A673 (cell line): ENCODE measurements around the gene CYP11A1. TPM values are rescaled to one million over a fixed set of nuclear protein-coding genes. Genes with fewer than 3 reads are reported as not detected.

Experiments
- BruUV-seq: library from RNA; stranded (reverse); fragments of 400-500 nt; replicated peaks from 2 replicates; lab custom pipeline; 2021; lab: Mats Ljungman, UMichigan
- CTCF ChIA-PET: fragments of 300-600 bp; sonication (Branson Sonifier 250); formaldehyde crosslinking; loops from one replicate; lab custom pipeline; 2022; ENCODE audit warnings: antibody characterized with exemption; lab: Charles Lee
- POLR2A ChIA-PET: fragments of 300-600 bp; sonication (Branson Sonifier 250); formaldehyde crosslinking; loops from one replicate; lab custom pipeline; 2022; ENCODE audit warnings: antibody characterized with exemption; ENCODE audit not compliant: low non-redundant PET; lab: Charles Lee
- DNase-seq: peaks from one replicate; pipeline ENCODE4 v3.0.0-alpha.2; 2015; ENCODE audit warnings: low spot score
- H3K27ac ChIP-seq: fragments of 200-600 bp; sonication (generic); 2 replicates; pipeline ENCODE4 v1.5.1; 2016; ENCODE audit warnings: mixed run types, low read depth, mild to moderate bottlenecking, mixed read lengths, antibody characterized with exemption, low read length; ENCODE audit not compliant: poor library complexity, severe bottlenecking
- H3K27me3 ChIP-seq: fragments of 200-600 bp; sonication (generic); replicated peaks from 2 replicates; pipeline ENCODE4 v1.6.1; 2017; ENCODE audit warnings: mixed run types, low read depth, mild to moderate bottlenecking, mixed read lengths, antibody characterized with exemption, low read length; ENCODE audit not compliant: insufficient read depth, poor library complexity
- H3K36me3 ChIP-seq: fragments of 200-600 bp; sonication (generic); 2 replicates; pipeline ENCODE4 v1.6.1; 2016; ENCODE audit warnings: mixed run types, mild to moderate bottlenecking, mixed read lengths, antibody characterized with exemption, low read length; ENCODE audit not compliant: insufficient read depth, poor library complexity, severe bottlenecking
- H3K4me1 ChIP-seq: fragments of 200-600 bp; sonication (generic); 2 replicates; pipeline ENCODE4 v1.6.1; 2017; ENCODE audit warnings: mixed run types, mild to moderate bottlenecking, mixed read lengths, antibody characterized with exemption, low read length; ENCODE audit not compliant: insufficient read depth, poor library complexity, severe bottlenecking
- H3K4me3 ChIP-seq: fragments of 200-600 bp; sonication (generic); 2 replicates; pipeline ENCODE4 v1.5.1; 2016; ENCODE audit warnings: low read depth, mixed run types, mild to moderate bottlenecking, mixed read lengths, low read length; ENCODE audit not compliant: poor library complexity, severe bottlenecking
- H3K9me3 ChIP-seq: fragments of 200-600 bp; sonication (generic); 2 replicates; pipeline ENCODE4 v1.6.1; 2016; ENCODE audit warnings: mixed run types, low read depth, mild to moderate bottlenecking, mixed read lengths, antibody characterized with exemption, low read length; ENCODE audit not compliant: poor library complexity, severe bottlenecking
- EZH2 ChIP-seq: fragments of 200-600 bp; sonication (generic); IDR thresholded peaks from 2 replicates; pipeline ENCODE4 v1.6.1; 2017; ENCODE audit warnings: borderline replicate concordance, low read depth, mild to moderate bottlenecking, mixed read lengths, antibody characterized with exemption, low read length; ENCODE audit not compliant: poor library complexity, severe bottlenecking
- intact Hi-C: fragments of 100-400 bp; cut with micrococcal nuclease; formaldehyde crosslinking; loops from one replicate; pipeline ENCODE4 v1.10.0; 2022; ENCODE audit not compliant: unreplicated experiment
- total RNA-seq: library from RNA; stranded (reverse); gene quantifications from 2 replicates; pipeline ENCODE4 v1.2.3, GENCODE V29; 2021
- TF ChIP-seq, protein P1 (sequence below): fragments of 300-800, 200-600 bp; sonication (generic); conservative IDR thresholded peaks from 2 replicates; pipeline ENCODE4 v1.5.1; 2017; ENCODE audit warnings: low read depth, mild to moderate bottlenecking, antibody characterized with exemption, low read length, moderate library complexity, mixed read lengths

Gene CYP11A1
- total RNA-seq, 1 experiment from 2014 or later = not detected

GRCh38 chr15:74297887-74298286, 69.6 kb downstream of the CYP11A1 start:
- Histone ChIP-seq H3K27ac (no peak overlapping the region), H3K36me3 (no peaks in the 10 kb centered on the region), H3K4me3 (no peak overlapping the region), H3K9me3 (no peaks in the 10 kb centered on the region), H3K4me1 (peaks cover 4% of the 10 kb centered on the region), H3K27me3 (no peaks in the 10 kb centered on the region)
- ChIA-PET POLR2A (no interaction called here), CTCF (interaction anchor here (0.7 kb wide), 2 partner anchors 164 to 362 kb away, joined by 10 to 11 read pairs; no protein-coding TSS in a partner anchor)
- intact Hi-C loops = no loop called here
- DNase-seq = no peak
- BruUV-seq = no TSS peak
- TF ChIP-seq EZH2 = no peak

GRCh38 chr15:74295800-74296199, 71.6 kb downstream of the CYP11A1 start:
- Histone ChIP-seq H3K27ac (no peak overlapping the region), H3K27me3 (no peaks in the 10 kb centered on the region), H3K9me3 (no peaks in the 10 kb centered on the region), H3K36me3 (no peaks in the 10 kb centered on the region), H3K4me1 (peaks cover 15% of the 10 kb centered on the region), H3K4me3 (no peak overlapping the region)
- CTCF ChIA-PET = no interaction called here
- intact Hi-C loops = no loop called here
- no peak for DNase-seq
- POLR2A ChIA-PET = no interaction called here
- TF ChIP-seq, protein P1, sequence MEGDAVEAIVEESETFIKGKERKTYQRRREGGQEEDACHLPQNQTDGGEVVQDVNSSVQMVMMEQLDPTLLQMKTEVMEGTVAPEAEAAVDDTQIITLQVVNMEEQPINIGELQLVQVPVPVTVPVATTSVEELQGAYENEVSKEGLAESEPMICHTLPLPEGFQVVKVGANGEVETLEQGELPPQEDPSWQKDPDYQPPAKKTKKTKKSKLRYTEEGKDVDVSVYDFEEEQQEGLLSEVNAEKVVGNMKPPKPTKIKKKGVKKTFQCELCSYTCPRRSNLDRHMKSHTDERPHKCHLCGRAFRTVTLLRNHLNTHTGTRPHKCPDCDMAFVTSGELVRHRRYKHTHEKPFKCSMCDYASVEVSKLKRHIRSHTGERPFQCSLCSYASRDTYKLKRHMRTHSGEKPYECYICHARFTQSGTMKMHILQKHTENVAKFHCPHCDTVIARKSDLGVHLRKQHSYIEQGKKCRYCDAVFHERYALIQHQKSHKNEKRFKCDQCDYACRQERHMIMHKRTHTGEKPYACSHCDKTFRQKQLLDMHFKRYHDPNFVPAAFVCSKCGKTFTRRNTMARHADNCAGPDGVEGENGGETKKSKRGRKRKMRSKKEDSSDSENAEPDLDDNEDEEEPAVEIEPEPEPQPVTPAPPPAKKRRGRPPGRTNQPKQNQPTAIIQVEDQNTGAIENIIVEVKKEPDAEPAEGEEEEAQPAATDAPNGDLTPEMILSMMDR = no peak
- no peak for TF ChIP-seq EZH2
- BruUV-seq = no TSS peak

- no TSS peak for BruUV-seq
- no peak for DNase-seq
- Histone ChIP-seq H3K9me3 (no peaks in the 10 kb centered on the region), H3K27me3 (no peaks in the 10 kb centered on the region), H3K27ac (no peak overlapping the region), H3K4me1 (peaks cover 20% of the 10 kb centered on the region), H3K4me3 (no peak overlapping the region), H3K36me3 (no peaks in the 10 kb centered on the region)
- intact Hi-C loops = no loop called here
- TF ChIP-seq, protein P1 = no peak
- TF ChIP-seq EZH2 = no peak
- CTCF ChIA-PET = interaction anchor here (1.3 kb wide), 1 partner anchor 13 kb away, joined by 4 read pairs; no protein-coding TSS in a partner anchor
- POLR2A ChIA-PET = no interaction called here
Measured at GRCh38 chr15:74294010-74294409, 73.4 kb downstream of the CYP11A1 start.
